ENCODE results near the gene ADD2.
"Not testable (repeated sequence)": the region's sequence is repeated elsewhere in the genome, so short reads cannot be mapped to it uniquely, and the experiment has no call there.

The ADD2 gene

GRCh38 chr2:70670202-70670601, 97.8 kb downstream of the ADD2 start:
- no peak for DNase-seq

- DNase-seq, result no peak
These were observed 99.1 kb downstream of the ADD2 start for GRCh38 chr2:70668911-70669310.

- no peak for DNase-seq
These were observed 99.6 kb downstream of the ADD2 start for GRCh38 chr2:70668432-70668831.

GRCh38 chr2:70664525-70664924, 103.5 kb downstream of the ADD2 start:
- no peak for DNase-seq

- DNase-seq, result no peak
These were observed 104.6 kb downstream of the ADD2 start for GRCh38 chr2:70663411-70663810.

- no peak for DNase-seq
These were observed 108.4 kb downstream of the ADD2 start for GRCh38 chr2:70659551-70659950.

- no peak for DNase-seq
These were observed 109.5 kb downstream of the ADD2 start for GRCh38 chr2:70658476-70658875.

GRCh38 chr2:70657246-70657645, 110.8 kb downstream of the ADD2 start:
- no peak for DNase-seq

GRCh38 chr2:70656421-70657010, 111.5 kb downstream of the ADD2 start:
- DNase-seq, result no peak

GRCh38 chr2:70655786-70656185, 112.2 kb downstream of the ADD2 start:
- DNase-seq, result no peak

- not testable (repeated sequence) for DNase-seq
These were observed 112.8 kb downstream of the ADD2 start for GRCh38 chr2:70655211-70655610.

GRCh38 chr2:70651727-70652126, 116.3 kb downstream of the ADD2 start:
- no peak for DNase-seq

GRCh38 chr2:70651014-70651413, 117.0 kb downstream of the ADD2 start:
- DNase-seq, result no peak

- no peak for DNase-seq
These were observed 119.0 kb downstream of the ADD2 start for GRCh38 chr2:70648961-70649360.

- no peak for DNase-seq
These were observed 120.0 kb downstream of the ADD2 start for GRCh38 chr2:70647873-70648481.

- DNase-seq, result no peak
These were observed 121.6 kb downstream of the ADD2 start for GRCh38 chr2:70646420-70646818.

GRCh38 chr2:70645733-70646419, 122.1 kb downstream of the ADD2 start:
- no peak for DNase-seq

GRCh38 chr2:70643715-70644114, 124.3 kb downstream of the ADD2 start:
- peak; percentile 30 for DNase-seq

GRCh38 chr2:70641263-70641784, 126.7 kb downstream of the ADD2 start:
- no peak for DNase-seq

- no peak for DNase-seq
These were observed 128.1 kb downstream of the ADD2 start for GRCh38 chr2:70639841-70640436.

GRCh38 chr2:70638561-70638960, 129.4 kb downstream of the ADD2 start:
- DNase-seq, result no peak

- DNase-seq, result no peak
These were observed 134.5 kb downstream of the ADD2 start for GRCh38 chr2:70633508-70633907.

GRCh38 chr2:70632966-70633365, 135.0 kb downstream of the ADD2 start:
- no peak for DNase-seq

- DNase-seq, result no peak
These were observed 135.6 kb downstream of the ADD2 start for GRCh38 chr2:70632388-70632787.

All from 8988T (cell line).